Body of pancreas (tissue), 4 donors: ENCODE measurements around the gene TRPM2.

Source experiments
- CTCF ChIP-seq, 7 experiments: fragments of 450-650 bp in 4 of 7; fragments of 200-600 bp in 3 of 7; sonication (generic) in 3 of 7; IDR thresholded peaks; one replicate each; pipeline ENCODE4 v1.5.1; 2016 to 2019; ENCODE audit warnings: antibody characterized with exemption in 7 of 7
- POLR2A ChIP-seq, 3 donors: fragments of 450-650 bp; IDR thresholded peaks; one replicate each; pipeline ENCODE4 v1.6.1; 2016; ENCODE audit warnings: antibody characterized with exemption in 3 of 3, mild to moderate bottlenecking in 2 of 3

GRCh38 chr21:44460441-44460755 lies 107.0 kb downstream of the TRPM2 start:
- TF ChIP-seq CTCF (IDR thresholded peaks at IDR 0.05) (no peak), POLR2A (IDR thresholded peaks at IDR 0.05) (no peak)
